Stimulated activated CD8-positive, alpha-beta memory T cell treated with anti-CD3 and anti-CD28 coated beads, Interleukin-7, amount 100 ng/mL, for 24 hours (primary cell): ENCODE measurements around the gene CRHR1.

Source experiments
- DNase-seq: peaks from one replicate; pipeline ENCODE4 v3.0.0-alpha.2; 2020; ENCODE audit warnings: low read depth

CRHR1 gene

GRCh38 chr17:45790296-45790922 lies 6.3 kb downstream of the CRHR1 start:
- DNase-seq = no peak

- DNase-seq = no peak
These were observed 7.0 kb downstream of the CRHR1 start for GRCh38 chr17:45791041-45791582.

DNA sequence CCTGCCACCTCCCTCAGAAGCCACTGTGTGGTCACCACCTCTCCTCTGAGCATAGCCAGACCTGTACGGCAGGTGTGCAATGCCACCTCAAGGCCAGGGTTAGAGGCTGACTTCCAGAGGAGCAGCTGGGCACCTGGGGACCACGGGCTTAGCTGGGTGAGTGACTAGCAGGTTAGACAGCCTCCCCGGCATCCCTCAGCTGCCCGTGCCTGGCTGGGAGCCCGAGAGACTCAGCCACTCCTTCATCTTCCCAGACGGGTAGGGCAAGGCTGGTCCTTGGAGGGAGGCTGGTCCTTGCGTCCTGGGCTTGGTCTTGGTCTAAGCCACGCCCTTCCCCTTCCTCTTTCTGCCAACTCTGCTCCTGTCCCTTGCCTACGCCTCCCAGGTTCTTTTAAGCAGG lies 7.8 kb downstream of the CRHR1 start:
- no peak for DNase-seq

- no peak for DNase-seq
These were observed 8.3 kb downstream of the CRHR1 start for GRCh38 chr17:45792437-45792836.

GRCh38 chr17:45792995-45793755 lies 9.1 kb downstream of the CRHR1 start:
- DNase-seq = no peak

- no peak for DNase-seq
These were observed 9.9 kb downstream of the CRHR1 start for GRCh38 chr17:45793999-45794540.

- DNase-seq = no peak
These were observed 10.7 kb downstream of the CRHR1 start for GRCh38 chr17:45794840-45795239.

DNA sequence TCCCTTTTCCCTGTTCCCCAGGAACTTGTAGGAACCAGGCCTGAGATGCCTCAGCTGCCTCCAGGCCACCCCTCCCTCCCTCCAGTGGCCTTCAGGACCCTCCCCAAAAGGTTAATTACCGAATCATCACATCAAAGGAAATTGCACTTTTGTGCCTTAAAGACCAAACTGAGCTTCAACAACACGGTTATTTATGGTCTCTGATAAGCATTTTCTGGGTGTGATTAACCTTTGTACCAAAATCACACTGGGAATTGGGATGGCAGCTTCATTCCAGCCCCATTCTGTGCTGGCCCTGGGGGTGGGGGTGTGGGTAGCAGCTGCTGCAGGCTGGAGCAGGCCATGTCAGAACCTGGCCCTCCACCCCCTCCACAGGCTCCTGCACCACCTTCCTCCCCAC lies 16.7 kb downstream of the CRHR1 start:
- no peak for DNase-seq

DNA sequence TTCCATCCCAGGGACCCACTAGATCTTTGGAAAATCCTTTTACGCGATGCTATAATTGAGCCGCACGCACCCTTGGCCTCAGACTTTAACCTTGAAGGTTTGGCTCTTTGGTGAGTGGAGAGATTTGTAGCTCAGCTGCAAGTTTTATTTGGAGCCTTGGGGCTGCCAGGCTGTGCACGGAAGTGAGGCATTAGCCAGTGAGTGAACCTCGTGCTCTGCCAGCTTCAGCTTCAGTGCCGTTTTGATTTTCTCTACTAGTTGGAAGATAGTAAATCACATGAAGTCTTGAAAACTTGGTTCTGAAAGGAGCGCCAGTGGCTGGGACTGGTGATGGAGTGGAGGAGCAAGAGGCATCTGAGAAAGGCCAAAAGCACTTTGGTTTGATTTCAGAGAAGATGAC lies 17.3 kb downstream of the CRHR1 start:
- DNase-seq = no peak

DNA sequence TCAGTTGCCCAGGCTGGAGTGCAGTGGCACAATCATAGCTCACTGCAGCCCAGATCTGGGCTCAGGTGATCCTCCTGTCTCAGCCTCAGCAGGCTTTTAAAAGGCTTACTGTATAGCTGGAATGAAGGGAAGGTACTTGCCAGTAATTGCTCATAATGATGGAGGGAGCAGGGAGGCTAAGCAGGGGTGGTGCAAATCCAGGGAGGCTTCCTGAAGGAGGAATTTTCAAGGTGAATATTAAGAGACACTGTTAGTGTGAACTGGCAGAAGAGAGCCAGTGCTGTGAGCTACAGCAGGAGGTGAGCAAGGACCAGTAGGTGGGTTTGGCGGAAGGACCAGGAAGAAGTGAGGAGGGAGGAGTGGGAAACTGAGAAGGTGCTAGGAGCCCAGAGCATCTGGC lies 24.7 kb downstream of the CRHR1 start:
- DNase-seq = no peak

- no peak for DNase-seq
These were observed 25.4 kb downstream of the CRHR1 start for GRCh38 chr17:45809499-45809898.

GRCh38 chr17:45812102-45812501 lies 28.0 kb downstream of the CRHR1 start:
- no peak for DNase-seq

DNA sequence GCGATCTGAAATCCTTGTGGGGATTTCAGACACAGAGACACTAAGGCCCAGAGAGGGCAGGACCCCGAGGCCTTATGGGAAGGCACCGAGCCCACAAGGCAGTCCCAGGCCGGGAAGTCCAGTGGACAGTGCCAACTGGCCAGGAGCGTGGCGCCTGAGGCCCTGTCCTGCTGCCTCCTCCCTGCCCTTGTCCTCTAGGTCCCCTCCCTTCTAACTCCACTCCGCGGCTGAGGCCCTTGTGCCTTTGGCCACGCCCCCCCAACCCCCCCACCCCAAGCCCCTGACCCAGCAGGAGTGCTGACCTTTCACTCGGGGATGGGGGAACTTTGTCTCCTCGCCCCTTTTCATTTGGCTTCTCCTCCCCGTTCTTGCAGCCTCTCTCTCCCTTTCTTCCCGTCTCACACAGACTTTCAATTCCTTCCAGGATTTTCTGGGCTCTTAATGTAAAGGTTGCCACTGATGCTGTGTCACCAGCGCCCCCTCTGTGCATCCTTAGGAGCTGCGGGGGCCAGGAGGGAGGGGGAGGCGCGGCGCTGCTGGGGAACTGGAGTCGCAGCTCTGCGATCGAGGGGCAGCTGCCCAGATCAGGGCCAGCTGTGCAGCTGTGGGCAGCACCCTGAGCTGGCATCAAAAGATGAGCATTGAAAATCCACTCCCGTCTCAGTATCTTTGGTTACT lies 29.1 kb downstream of the CRHR1 start:
- no peak for DNase-seq

- no peak for DNase-seq
These were observed 30.8 kb downstream of the CRHR1 start for GRCh38 chr17:45814622-45815606.

GRCh38 chr17:45815752-45816151 lies 31.6 kb downstream of the CRHR1 start:
- DNase-seq = no peak

- no peak for DNase-seq
These were observed 33.9 kb downstream of the CRHR1 start for GRCh38 chr17:45818041-45818440.

GRCh38 chr17:45818699-45819098 lies 34.6 kb downstream of the CRHR1 start:
- no peak for DNase-seq

- no peak for DNase-seq
These were observed 35.5 kb downstream of the CRHR1 start for GRCh38 chr17:45819632-45820031.

- no peak for DNase-seq
These were observed 36.1 kb downstream of the CRHR1 start for GRCh38 chr17:45820052-45820780.

DNA sequence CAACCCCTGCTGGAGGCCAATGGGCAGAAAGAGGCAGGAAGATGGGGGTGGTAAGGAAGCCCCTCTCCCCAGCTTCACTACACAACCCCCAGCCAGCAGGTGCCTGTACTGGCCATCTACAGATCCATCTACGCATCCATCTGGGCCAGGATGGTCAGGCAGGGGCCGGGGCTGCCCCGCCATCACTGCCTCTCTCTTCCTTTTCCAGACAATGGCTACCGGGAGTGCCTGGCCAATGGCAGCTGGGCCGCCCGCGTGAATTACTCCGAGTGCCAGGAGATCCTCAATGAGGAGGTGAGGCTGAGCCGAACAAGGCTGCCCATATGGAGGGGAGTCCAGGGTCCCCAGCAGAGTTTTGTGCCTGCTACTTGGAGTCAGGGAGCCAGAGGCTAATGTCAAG lies 37.0 kb downstream of the CRHR1 start:
- DNase-seq = no peak

DNA sequence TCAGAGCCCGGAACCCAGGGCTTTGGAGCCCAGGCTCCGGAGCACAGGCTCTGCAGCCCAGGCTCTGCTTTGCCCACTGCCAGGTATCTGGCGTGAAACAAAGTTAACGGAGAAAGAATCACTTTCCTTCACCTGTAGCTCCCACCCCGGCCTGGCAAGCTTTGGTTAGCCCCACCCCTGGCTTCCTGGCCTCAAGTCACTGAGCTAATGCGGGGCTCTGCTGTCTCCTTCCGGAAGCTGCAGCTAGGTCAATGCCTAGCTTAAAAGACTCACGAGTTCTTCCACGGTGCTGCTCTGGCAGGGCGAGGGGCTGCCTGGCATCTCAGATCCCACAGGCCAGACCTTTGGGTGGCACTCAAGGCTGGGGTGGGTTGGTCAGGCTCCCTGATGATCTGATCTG lies 39.5 kb downstream of the CRHR1 start:
- DNase-seq = no peak
